Type B pancreatic cell (in vitro differentiated cells): Measurements from ENCODE around the gene DDX31. TPM values are rescaled to one million over a fixed set of nuclear protein-coding genes. Genes with fewer than 3 reads are reported as not detected.

ENCODE experiments used
- DNase-seq: peaks from one replicate; pipeline ENCODE4 v3.0.0; 2021; ENCODE audit warnings: mixed read lengths; ENCODE audit not compliant: unreplicated experiment; ENCODE audit errors: extremely low spot score
- H3K27ac Mint-ChIP-seq: 2 replicates; pipeline ENCODE4 v1.8.0; 2021; ENCODE audit warnings: mild to moderate bottlenecking, mixed read lengths
- H3K27me3 Mint-ChIP-seq: 2 replicates; pipeline ENCODE4 v1.8.0; 2021; ENCODE audit warnings: mixed read lengths
- H3K36me3 Mint-ChIP-seq: 2 replicates; pipeline ENCODE4 v1.8.0; 2021; ENCODE audit warnings: mixed read lengths
- H3K4me1 Mint-ChIP-seq: one replicate; pipeline ENCODE4 v1.8.0; 2021; ENCODE audit warnings: mixed read lengths; ENCODE audit not compliant: unreplicated experiment
- H3K4me3 Mint-ChIP-seq: 2 replicates; pipeline ENCODE4 v1.8.0; 2021; ENCODE audit warnings: mild to moderate bottlenecking, mixed read lengths
- H3K9me3 Mint-ChIP-seq: 2 replicates; pipeline ENCODE4 v1.8.0; 2021; ENCODE audit warnings: mixed read lengths
- total RNA-seq: library from RNA; stranded (reverse); gene quantifications from 2 replicates; pipeline ENCODE4 v1.2.1, GENCODE V29; 2021; ENCODE audit warnings: low replicate concordance
- TF ChIP-seq, protein P1 (sequence below): fragments of 200-600 bp; sonication (generic); conservative IDR thresholded peaks from 2 replicates; pipeline ENCODE4 v1.5.0; 2021; ENCODE audit warnings: antibody characterized with exemption, mild to moderate bottlenecking

Gene DDX31
- total RNA-seq, 1 donor from 2014 or later, result 19.6 TPM

DNA sequence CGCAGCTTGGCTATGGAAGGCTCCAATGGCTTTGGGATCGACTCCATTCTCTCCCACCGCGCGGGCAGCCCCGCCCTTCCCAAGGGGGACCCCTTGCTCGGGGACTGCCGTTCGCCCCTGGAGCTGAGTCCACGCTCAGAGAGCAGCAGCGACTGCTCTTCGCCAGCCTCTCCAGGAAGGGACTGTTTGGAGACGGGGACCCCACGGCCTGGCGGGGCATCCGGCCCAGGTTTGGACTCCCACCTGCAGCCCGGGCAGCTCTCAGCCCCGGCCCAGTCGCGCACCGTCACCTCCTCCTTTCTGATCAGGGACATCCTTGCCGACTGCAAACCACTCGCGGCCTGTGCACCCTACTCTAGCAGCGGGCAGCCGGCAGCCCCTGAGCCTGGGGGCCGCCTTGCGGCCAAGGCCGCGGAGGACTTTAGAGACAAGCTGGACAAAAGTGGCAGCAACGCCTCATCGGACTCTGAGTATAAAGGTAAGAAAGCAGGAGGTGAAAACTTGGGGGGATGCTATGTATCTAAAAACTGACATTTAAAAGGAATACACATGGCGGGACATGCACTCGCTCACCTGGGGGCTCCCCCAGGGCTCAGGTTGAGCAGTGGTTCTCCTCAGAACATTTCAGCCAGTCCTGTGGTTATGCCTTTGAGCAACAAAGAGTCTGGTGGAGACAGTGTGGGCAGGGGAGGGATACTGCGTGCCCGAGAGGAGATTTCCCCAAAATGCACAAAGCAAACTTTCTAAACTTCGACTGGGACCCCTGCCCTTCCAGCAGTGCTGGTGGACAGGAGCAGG, 86.8 kb downstream of the DDX31 start:
- Mint-ChIP-seq H3K27ac (no peak overlapping the region), H3K4me1 (no peaks in the 10 kb centered on the region), H3K27me3 (peaks cover 94% of the 10 kb centered on the region), H3K36me3 (no peaks in the 10 kb centered on the region), H3K9me3 (no peaks in the 10 kb centered on the region), H3K4me3 (no peak overlapping the region)
- TF ChIP-seq, protein P1, sequence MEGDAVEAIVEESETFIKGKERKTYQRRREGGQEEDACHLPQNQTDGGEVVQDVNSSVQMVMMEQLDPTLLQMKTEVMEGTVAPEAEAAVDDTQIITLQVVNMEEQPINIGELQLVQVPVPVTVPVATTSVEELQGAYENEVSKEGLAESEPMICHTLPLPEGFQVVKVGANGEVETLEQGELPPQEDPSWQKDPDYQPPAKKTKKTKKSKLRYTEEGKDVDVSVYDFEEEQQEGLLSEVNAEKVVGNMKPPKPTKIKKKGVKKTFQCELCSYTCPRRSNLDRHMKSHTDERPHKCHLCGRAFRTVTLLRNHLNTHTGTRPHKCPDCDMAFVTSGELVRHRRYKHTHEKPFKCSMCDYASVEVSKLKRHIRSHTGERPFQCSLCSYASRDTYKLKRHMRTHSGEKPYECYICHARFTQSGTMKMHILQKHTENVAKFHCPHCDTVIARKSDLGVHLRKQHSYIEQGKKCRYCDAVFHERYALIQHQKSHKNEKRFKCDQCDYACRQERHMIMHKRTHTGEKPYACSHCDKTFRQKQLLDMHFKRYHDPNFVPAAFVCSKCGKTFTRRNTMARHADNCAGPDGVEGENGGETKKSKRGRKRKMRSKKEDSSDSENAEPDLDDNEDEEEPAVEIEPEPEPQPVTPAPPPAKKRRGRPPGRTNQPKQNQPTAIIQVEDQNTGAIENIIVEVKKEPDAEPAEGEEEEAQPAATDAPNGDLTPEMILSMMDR, result no peak
- no peak for DNase-seq

DNA sequence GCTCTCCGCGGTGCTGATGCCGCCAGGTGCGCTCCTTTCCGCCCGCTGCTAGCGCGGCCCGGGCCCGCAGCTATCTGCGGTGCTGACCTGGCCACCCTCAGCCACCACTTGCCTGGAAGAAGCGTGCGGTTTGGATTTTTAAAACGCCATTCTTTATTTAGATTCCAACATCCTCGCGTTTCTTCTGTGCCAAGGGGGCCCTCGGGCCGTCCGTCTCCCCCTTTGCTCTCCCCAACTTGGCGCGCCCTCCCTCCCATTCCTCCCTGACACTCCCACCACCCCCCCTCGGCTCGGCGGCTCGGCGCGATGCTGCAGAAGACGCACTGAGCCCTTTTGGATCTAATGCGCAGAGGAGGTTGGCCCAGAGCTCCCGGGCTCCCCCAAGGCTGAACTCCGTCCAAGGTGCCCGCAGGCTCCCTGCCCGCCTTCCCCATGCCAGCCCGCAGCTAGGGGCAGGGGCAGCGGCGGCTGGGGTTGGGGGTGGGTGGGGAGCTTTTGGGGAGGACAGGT, 87.5 kb downstream of the DDX31 start, which contains the start of gene BARHL1:
TSS of gene BARHL1 (plus strand) at position 331 of the 510 bp plus-strand sequence. CDS start 192 bp downstream, outside the sequence.
- no peaks in the 10 kb centered on the region for H3K9me3 Mint-ChIP-seq
- peaks cover 94% of the 10 kb centered on the region for H3K27me3 Mint-ChIP-seq
- TF ChIP-seq, protein P1, result no peak
- no peaks in the 10 kb centered on the region for H3K4me1 Mint-ChIP-seq
- H3K36me3 Mint-ChIP-seq, result no peaks in the 10 kb centered on the region
- peak within 1 kb of the TSS; percentile 66 for H3K27ac Mint-ChIP-seq
- DNase-seq, result no peak
- H3K4me3 Mint-ChIP-seq, result peak within 1 kb of the TSS; percentile 77

DNA sequence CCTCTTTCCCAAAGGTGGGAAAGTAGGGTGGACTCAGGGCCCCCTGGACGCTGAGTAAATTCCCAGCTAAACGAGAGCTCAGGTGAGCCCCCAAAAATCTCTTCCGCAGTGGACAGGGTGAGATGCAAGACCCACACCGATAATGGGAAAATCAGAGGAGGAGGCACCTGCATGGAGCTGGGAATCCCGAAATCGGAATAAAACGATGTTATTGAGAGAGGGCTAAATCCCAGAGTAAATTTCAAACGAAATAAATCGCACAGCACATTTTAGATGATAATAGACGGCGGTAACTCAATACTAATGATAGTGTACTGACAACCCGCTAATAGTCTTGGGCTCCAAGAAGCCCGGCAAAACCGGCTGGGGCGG, 90.4 kb downstream of the DDX31 start:
- TF ChIP-seq, protein P1, result no peak
- no peak for DNase-seq
- Mint-ChIP-seq H3K4me1 (no peaks in the 10 kb centered on the region), H3K27me3 (peaks cover 92% of the 10 kb centered on the region), H3K4me3 (no peak overlapping the region), H3K9me3 (no peaks in the 10 kb centered on the region), H3K36me3 (no peaks in the 10 kb centered on the region), H3K27ac (no peak overlapping the region)

DNA sequence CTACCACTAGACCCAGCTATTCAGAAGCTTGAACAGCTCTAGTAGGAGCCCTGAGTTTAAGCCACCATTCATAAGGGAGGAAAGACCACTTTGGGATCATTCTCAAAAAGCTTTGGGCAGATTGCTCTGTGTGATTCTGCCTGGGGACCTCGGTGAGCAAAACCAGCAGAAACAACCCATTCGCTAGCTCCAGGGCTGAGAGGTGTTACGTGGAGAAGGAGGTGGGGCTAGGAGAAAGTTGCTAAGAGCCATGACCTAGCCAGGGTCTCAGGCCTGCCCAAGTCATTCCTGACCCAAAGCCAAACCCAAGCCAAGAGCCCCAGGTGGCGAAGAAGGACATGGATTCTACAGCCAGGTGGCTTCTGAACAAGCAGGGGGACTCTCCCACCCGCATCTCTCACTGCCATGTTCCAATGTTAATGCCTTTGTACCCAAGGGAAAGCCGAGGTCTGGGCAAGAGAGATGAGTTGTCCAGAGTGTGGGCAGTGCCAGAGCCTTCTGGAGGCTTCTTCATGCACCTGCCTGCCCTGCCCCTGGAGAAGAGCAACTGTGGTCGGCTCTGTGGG, 91.3 kb downstream of the DDX31 start:
- TF ChIP-seq, protein P1, result no peak
- Mint-ChIP-seq H3K4me3 (no peak overlapping the region), H3K27ac (no peak overlapping the region), H3K9me3 (no peaks in the 10 kb centered on the region), H3K4me1 (no peaks in the 10 kb centered on the region), H3K27me3 (peaks cover 86% of the 10 kb centered on the region), H3K36me3 (no peaks in the 10 kb centered on the region)
- DNase-seq, result no peak

DNA sequence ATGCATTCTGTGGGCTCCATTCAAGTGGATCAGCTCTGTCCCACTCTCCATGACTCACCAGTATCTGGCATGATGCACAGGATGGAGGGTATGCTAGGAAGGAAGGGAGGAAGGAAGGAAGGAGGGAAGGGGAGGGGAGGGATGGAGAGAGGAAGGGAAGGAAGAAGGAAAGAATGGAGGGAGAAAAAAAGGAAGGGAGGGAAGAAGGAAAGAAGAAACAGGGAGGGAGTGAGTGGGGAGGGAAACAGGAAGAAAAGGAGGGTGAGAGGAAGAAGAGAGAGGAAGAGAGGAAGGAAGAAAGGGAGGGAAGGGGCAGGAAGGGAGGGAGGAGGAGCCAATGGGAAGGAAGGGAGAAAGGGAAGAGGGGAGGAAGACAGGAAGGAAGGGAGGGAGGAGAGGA, 92.7 kb downstream of the DDX31 start:
- Mint-ChIP-seq H3K27me3 (peaks cover 85% of the 10 kb centered on the region), H3K4me3 (no peak overlapping the region), H3K4me1 (no peaks in the 10 kb centered on the region), H3K36me3 (no peaks in the 10 kb centered on the region), H3K9me3 (no peaks in the 10 kb centered on the region), H3K27ac (no peak overlapping the region)
- no peak for DNase-seq
- TF ChIP-seq, protein P1, result no peak
